NCI-H82 (cell line): ENCODE results near the gene SYT6.
A peak's percentile ranks its signal among the peaks of the same experiment; 100 is the strongest.

Experiments
- DNase-seq: peaks from one replicate; lab custom pipeline; 2025; lab: John Stamatoyannopoulos, UW

SYT6 gene

GRCh38 chr1:114153261-114154145 is at the start of gene SYT6:
Gene SYT6, minus strand, starts transcription at chr1:114153869. Its CDS starts 97 bp downstream, at chr1:114153772.
- peak; percentile 81 for DNase-seq

- DNase-seq = no peak
Observed at GRCh38 chr1:114201486-114201885, 47.8 kb upstream of the SYT6 start.

- DNase-seq = no peak
Observed at GRCh38 chr1:114199017-114199594, 45.4 kb upstream of the SYT6 start.

GRCh38 chr1:114196992-114197907 is 43.6 kb upstream of the SYT6 start:
- no peak for DNase-seq

- DNase-seq = no peak
Observed at GRCh38 chr1:114195819-114196218, 42.1 kb upstream of the SYT6 start.

- no peak for DNase-seq
Observed at GRCh38 chr1:114192328-114192727, 38.7 kb upstream of the SYT6 start.

GRCh38 chr1:114189398-114189797 is 35.7 kb upstream of the SYT6 start:
- DNase-seq = no peak

- DNase-seq = no peak
Observed at GRCh38 chr1:114181356-114181755, 27.7 kb upstream of the SYT6 start.

- DNase-seq = no peak
Observed at GRCh38 chr1:114180742-114181141, 27.1 kb upstream of the SYT6 start.

- DNase-seq = peak; percentile 26
Observed at GRCh38 chr1:114178936-114179335, 25.3 kb upstream of the SYT6 start.

GRCh38 chr1:114177282-114177681 is 23.6 kb upstream of the SYT6 start:
- DNase-seq = no peak

GRCh38 chr1:114176366-114176765 is 22.7 kb upstream of the SYT6 start:
- no peak for DNase-seq

- DNase-seq = peak; percentile 42
Observed at GRCh38 chr1:114173680-114174079, 20.0 kb upstream of the SYT6 start.

- DNase-seq = no peak
Observed at GRCh38 chr1:114169509-114169908, 15.8 kb upstream of the SYT6 start.

GRCh38 chr1:114167226-114167625 is 13.6 kb upstream of the SYT6 start:
- DNase-seq = no peak

GRCh38 chr1:114164840-114165543 is 11.3 kb upstream of the SYT6 start:
- peak; percentile 12 for DNase-seq

- DNase-seq = no peak
Observed at GRCh38 chr1:114159941-114160340, 6.3 kb upstream of the SYT6 start.

GRCh38 chr1:114157275-114157660 is 3.6 kb upstream of the SYT6 start:
- DNase-seq = no peak

- DNase-seq = no peak
Observed at GRCh38 chr1:114156538-114157274, 3.0 kb upstream of the SYT6 start.

- no peak for DNase-seq
Observed at GRCh38 chr1:114155706-114156105, 2.0 kb upstream of the SYT6 start.

- DNase-seq = peak; percentile 39
Observed at GRCh38 chr1:114154963-114155322, 1.3 kb upstream of the SYT6 start.
